ENCODE measurements around the gene ANKRD7.
"Not testable (repeated sequence)": the region's sequence is repeated elsewhere in the genome, so short reads cannot be mapped to it uniquely, and the experiment has no call there.

The ANKRD7 gene

DNA sequence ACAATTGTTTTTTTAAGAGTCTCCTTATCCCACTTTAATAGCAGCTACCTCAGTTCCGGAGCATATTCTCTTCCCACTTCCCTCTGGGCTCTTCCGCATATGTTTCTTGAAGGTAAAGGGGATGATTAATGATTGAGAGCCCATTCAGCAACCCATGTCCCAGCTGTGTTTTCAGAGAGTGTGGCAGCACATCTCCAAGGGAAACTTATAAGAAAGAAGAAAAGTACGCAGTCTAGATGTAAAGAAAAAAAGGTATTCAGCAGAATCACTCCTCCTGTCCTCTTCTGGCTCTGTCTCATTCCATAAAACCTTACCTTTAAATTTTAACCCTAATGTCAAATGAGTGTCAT, 9.7 kb upstream of the ANKRD7 start:
- peaks cover 5% of the 10 kb centered on the region for H3K36me3 Mint-ChIP-seq (ENCODE audit: low read depth)
- no peak for DNase-seq
- peaks cover 21% of the 10 kb centered on the region for H3K27me3 Mint-ChIP-seq
- peak overlapping the region; percentile 92 for H3K27ac Mint-ChIP-seq
- no peaks in the 10 kb centered on the region for H3K9me3 Mint-ChIP-seq
- peak overlapping the region; percentile 85 for H3K4me3 Mint-ChIP-seq
- peaks cover 13% of the 10 kb centered on the region for H3K4me1 Mint-ChIP-seq (ENCODE audit: low read depth)

DNA sequence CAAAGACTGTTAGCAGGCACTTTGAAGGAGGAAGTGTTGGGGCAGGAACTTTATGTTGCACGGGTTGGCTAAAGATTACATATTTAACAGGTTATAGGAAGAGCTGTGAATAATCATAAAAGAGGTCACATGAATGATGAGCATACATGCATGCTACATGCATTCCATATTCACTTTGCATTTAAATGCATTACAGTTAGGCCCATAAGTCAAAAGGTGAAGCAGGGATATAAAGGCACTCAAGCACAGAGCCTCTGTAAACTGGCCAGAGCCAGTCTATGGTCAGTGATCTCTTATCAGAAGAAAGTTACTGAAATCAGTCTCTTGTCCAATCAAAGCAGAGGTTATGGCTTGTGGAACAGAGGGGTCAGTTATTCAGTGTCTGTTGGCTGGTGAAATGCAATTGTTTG, 7.3 kb upstream of the ANKRD7 start:
- H3K4me3 Mint-ChIP-seq: no peak overlapping the region
- DNase-seq: no peak
- no peaks in the 10 kb centered on the region for H3K9me3 Mint-ChIP-seq
- H3K36me3 Mint-ChIP-seq (ENCODE audit: low read depth): peaks cover 5% of the 10 kb centered on the region
- no peak overlapping the region for H3K27ac Mint-ChIP-seq
- H3K4me1 Mint-ChIP-seq (ENCODE audit: low read depth): peaks cover 13% of the 10 kb centered on the region
- H3K27me3 Mint-ChIP-seq: peaks cover 21% of the 10 kb centered on the region

DNA sequence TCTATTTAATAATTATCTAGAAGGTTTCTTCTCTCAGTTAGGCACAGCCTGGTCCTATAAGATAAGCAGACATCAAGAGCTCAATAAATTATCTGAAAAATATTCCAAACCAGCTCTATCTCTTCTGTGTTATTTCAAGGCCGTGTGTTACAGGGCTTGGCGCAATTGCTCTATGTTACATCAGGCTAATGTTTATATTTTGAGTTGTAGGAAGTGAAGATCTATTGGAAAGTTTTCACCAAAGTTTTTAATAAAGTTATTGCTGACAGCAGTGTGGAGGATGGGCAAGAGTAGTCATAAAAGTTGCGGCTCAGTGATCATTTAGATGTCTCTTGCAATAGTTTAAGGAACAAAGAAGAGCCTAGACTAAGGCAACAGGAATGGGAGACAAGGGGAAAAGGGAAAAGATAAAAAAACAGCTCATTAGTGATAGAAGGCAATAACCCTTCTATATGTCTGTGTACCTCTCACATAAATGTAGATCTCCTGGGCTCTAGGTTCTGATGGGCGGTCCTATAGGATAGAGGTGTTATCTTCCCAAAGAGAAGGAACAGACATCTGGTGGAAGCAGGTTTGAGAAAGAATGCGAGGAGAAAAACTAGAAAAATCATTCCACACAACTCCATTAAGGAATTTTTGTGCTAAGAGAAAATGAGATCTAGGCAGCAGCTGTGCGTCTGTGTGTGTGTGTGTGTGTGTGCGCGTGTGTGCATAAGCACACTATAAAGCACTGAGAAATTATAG, 5.9 kb upstream of the ANKRD7 start:
- Mint-ChIP-seq H3K36me3 (ENCODE audit: low read depth) (peaks cover 5% of the 10 kb centered on the region), H3K4me1 (ENCODE audit: low read depth) (peaks cover 13% of the 10 kb centered on the region), H3K9me3 (no peaks in the 10 kb centered on the region), H3K4me3 (no peak overlapping the region), H3K27me3 (peaks cover 12% of the 10 kb centered on the region), H3K27ac (no peak overlapping the region)
- DNase-seq: no peak

- peaks cover 8% of the 10 kb centered on the region for H3K27me3 Mint-ChIP-seq
- DNase-seq: no peak
- peaks cover 1% of the 10 kb centered on the region for H3K36me3 Mint-ChIP-seq (ENCODE audit: low read depth)
- no peak overlapping the region for H3K4me3 Mint-ChIP-seq
- H3K9me3 Mint-ChIP-seq: no peaks in the 10 kb centered on the region
- peaks cover 9% of the 10 kb centered on the region for H3K4me1 Mint-ChIP-seq (ENCODE audit: low read depth)
- H3K27ac Mint-ChIP-seq: no peak overlapping the region
Measured at GRCh38 chr7:118219157-118219512, 5.4 kb upstream of the ANKRD7 start.

DNA sequence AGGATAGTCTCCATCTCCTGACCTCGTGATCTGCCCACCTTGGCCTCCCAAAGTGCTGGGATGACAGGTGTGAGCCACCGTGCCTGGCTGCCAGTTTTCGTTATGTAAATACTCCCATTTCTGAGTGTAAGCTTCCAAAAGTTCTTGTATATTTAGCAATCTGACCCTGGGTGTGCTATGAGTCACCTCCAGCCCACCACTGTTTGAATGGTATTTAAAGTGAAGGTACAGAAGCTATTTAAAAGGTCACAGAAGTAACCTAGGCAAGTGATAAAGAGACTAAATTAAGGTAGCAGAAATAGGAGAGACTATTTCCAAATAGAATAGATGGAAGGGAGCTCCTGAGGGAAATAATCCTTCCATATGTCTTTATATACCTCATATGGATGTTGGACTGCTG, 3.9 kb upstream of the ANKRD7 start:
- no peak overlapping the region for H3K27ac Mint-ChIP-seq
- no peaks in the 10 kb centered on the region for H3K9me3 Mint-ChIP-seq
- no peaks in the 10 kb centered on the region for H3K36me3 Mint-ChIP-seq (ENCODE audit: low read depth)
- H3K4me3 Mint-ChIP-seq: no peak overlapping the region
- H3K4me1 Mint-ChIP-seq (ENCODE audit: low read depth): no peaks in the 10 kb centered on the region
- no peak for DNase-seq
- no peaks in the 10 kb centered on the region for H3K27me3 Mint-ChIP-seq

DNA sequence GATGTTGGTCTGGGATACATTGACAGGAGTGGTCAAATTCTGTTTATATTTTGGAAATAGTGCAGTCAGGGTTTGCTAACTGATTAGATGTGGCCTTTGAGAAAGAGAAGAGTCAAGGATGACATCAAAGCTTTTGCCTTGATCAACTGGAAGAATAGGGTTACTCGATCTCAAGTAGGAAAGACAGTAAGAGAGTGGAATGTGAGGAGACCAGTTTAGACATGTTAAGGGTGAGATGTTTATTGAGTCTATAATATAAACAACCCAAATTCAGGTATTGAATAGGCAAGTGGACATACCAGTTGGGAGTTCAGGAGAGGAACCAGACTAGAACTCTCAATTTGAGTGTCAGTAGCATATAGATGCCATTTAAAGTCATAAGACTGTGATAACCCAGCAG, 1.9 kb upstream of the ANKRD7 start:
- Mint-ChIP-seq H3K27ac (no peak overlapping the region), H3K4me3 (no peak overlapping the region), H3K36me3 (ENCODE audit: low read depth) (no peaks in the 10 kb centered on the region), H3K4me1 (ENCODE audit: low read depth) (no peaks in the 10 kb centered on the region), H3K27me3 (no peaks in the 10 kb centered on the region), H3K9me3 (no peaks in the 10 kb centered on the region)
- DNase-seq: no peak

DNA sequence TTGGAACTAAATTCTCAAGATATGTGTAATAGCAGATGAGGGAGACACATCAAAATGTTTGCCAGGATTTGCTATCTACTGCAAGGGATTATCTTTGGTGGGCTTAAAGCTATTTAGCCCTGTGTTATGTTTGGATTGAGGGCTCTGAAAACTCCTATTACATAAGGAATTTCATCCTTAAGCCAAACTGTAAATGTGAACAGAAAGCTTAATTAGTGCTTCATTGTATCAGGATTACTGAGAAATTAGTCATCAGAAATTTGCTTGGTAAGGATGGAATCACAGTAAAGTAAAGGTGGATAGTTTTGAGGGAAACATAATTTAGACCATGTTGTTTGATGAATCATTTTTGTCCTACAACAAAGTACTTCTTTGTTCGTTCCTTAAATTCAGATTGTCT, 8.3 kb downstream of the ANKRD7 start:
- H3K4me1 Mint-ChIP-seq (ENCODE audit: low read depth): no peaks in the 10 kb centered on the region
- no peak overlapping the region for H3K4me3 Mint-ChIP-seq
- H3K27me3 Mint-ChIP-seq: peaks cover 8% of the 10 kb centered on the region
- no peak for DNase-seq
- H3K9me3 Mint-ChIP-seq: no peaks in the 10 kb centered on the region
- no peaks in the 10 kb centered on the region for H3K36me3 Mint-ChIP-seq (ENCODE audit: low read depth)
- H3K27ac Mint-ChIP-seq: no peak overlapping the region

DNA sequence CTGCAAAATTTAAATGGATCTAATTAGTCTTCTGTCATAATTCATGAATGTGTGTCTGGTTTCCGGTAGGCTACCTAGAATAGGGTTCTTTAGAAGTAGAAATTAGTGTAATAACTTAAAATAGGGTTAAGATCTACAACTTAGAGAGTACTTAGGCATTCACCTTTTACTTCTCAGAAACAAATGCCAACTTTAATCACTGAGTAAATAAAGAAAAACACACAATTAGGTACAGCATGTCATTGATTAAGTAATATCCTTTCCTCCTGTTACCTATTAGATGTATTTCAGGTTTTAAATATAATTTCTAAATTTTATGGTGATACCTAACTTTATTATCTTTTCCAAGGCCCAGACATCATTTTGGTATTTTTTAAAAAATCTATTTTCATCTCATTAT, 9.3 kb downstream of the ANKRD7 start:
- H3K27ac Mint-ChIP-seq: no peak overlapping the region
- H3K27me3 Mint-ChIP-seq: peaks cover 2% of the 10 kb centered on the region
- DNase-seq: no peak
- H3K36me3 Mint-ChIP-seq (ENCODE audit: low read depth): no peaks in the 10 kb centered on the region
- H3K4me1 Mint-ChIP-seq (ENCODE audit: low read depth): no peaks in the 10 kb centered on the region
- H3K4me3 Mint-ChIP-seq: no peak overlapping the region
- no peaks in the 10 kb centered on the region for H3K9me3 Mint-ChIP-seq

DNA sequence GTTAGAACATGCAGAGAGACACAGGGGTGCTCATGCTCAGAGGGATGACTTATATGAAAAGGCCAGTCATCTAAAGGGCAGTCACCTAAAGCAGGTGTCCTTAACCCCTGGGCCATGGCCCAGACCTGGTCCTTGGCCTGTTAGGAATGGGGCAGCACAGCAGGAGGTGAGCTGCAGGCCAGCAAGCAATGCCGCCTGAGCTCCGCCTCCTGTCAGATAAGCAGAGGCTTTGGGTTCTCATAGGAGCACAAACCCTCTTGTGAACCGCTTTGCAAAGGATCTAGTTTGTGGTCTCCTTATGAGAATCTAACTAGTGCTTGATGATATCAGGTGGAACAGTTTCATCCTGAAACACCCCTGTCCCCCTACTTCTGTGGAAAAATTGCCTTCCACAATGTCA, 14.5 kb downstream of the ANKRD7 start:
- Mint-ChIP-seq H3K9me3 (no peaks in the 10 kb centered on the region), H3K4me1 (ENCODE audit: low read depth) (no peaks in the 10 kb centered on the region), H3K27ac (no peak overlapping the region), H3K36me3 (ENCODE audit: low read depth) (no peaks in the 10 kb centered on the region), H3K27me3 (no peaks in the 10 kb centered on the region), H3K4me3 (no peak overlapping the region)
- DNase-seq: no peak

GRCh38 chr7:118240320-118240719, 15.8 kb downstream of the ANKRD7 start:
- H3K4me1 Mint-ChIP-seq (ENCODE audit: low read depth); H3K9me3 Mint-ChIP-seq; H3K27ac Mint-ChIP-seq; H3K27me3 Mint-ChIP-seq; H3K36me3 Mint-ChIP-seq (ENCODE audit: low read depth); DNase-seq; H3K4me3 Mint-ChIP-seq: not testable (repeated sequence)

- Mint-ChIP-seq H3K36me3 (ENCODE audit: low read depth) (no peaks in the 10 kb centered on the region), H3K9me3 (no peaks in the 10 kb centered on the region), H3K27ac (no peak overlapping the region), H3K4me3 (no peak overlapping the region), H3K4me1 (ENCODE audit: low read depth) (no peaks in the 10 kb centered on the region), H3K27me3 (no peaks in the 10 kb centered on the region)
- no peak for DNase-seq
Measured at GRCh38 chr7:118243695-118244094, 19.2 kb downstream of the ANKRD7 start.

DNA sequence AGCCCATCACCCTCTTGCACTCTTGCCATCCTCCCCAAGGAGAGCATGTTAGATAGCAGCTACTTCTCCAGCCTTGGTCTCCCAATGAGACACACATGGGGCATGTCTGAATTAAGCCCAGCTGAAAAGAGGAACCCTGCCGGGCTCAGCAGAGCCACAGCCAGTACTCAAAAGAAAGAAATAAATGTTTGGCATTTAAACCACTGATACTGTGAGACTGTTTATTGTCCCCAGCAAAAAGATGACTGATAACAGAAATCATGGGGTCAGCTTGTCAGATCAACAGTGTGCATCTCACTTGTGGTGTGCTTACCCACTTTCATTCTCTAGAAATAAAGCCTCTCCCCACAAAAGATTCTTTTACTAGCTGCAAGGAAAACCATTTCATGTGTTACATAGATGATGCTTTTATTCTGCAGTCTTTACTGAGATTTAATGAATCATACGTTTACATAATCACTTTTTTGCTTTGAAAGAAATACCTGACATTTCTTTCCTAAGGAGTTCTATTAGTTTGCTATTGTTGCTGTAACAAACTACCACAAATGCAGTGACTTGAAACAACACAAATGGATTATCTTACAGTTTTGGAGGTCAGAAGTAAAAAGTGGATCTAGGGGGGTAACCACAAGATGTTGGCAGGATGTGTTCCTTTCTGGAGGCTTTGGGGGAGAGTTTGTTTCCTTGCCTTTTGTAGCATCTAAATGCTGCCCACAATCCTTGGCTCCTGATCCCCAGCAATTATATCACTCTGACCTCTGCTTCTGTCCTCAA, 20.9 kb downstream of the ANKRD7 start:
- H3K4me3 Mint-ChIP-seq: no peak overlapping the region
- no peaks in the 10 kb centered on the region for H3K9me3 Mint-ChIP-seq
- H3K27me3 Mint-ChIP-seq: peaks cover 3% of the 10 kb centered on the region
- H3K36me3 Mint-ChIP-seq (ENCODE audit: low read depth): no peaks in the 10 kb centered on the region
- no peaks in the 10 kb centered on the region for H3K4me1 Mint-ChIP-seq (ENCODE audit: low read depth)
- no peak overlapping the region for H3K27ac Mint-ChIP-seq
- DNase-seq: no peak

- Mint-ChIP-seq H3K4me3 (no peak overlapping the region), H3K9me3 (no peaks in the 10 kb centered on the region), H3K27ac (no peak overlapping the region), H3K36me3 (ENCODE audit: low read depth) (no peaks in the 10 kb centered on the region), H3K27me3 (peaks cover 15% of the 10 kb centered on the region), H3K4me1 (ENCODE audit: low read depth) (no peaks in the 10 kb centered on the region)
- DNase-seq: no peak
Measured at GRCh38 chr7:118250860-118251494, 26.5 kb downstream of the ANKRD7 start.

GRCh38 chr7:118252087-118252486, 27.6 kb downstream of the ANKRD7 start:
- Mint-ChIP-seq H3K4me1 (ENCODE audit: low read depth) (no peaks in the 10 kb centered on the region), H3K36me3 (ENCODE audit: low read depth) (no peaks in the 10 kb centered on the region), H3K27ac (no peak overlapping the region), H3K9me3 (no peaks in the 10 kb centered on the region), H3K4me3 (no peak overlapping the region), H3K27me3 (peaks cover 15% of the 10 kb centered on the region)
- no peak for DNase-seq

DNA sequence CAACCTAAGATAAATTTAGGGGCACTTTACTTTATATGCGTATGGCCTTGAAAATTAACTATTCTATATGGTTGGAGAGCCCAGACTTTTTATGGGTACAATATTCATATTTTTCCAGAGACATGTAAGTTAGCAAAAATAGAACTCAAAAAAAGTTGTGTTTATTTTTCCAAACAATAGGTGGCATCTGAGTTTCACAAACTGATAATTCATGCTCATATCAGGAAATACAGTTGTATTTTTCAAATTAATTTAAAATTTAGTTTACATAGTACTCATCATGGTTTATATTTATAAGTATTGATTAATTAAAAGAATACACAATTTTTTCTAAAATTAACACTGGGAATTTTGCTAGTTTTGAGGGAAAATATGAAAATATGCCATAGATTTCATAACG, 34.6 kb downstream of the ANKRD7 start:
- H3K9me3 Mint-ChIP-seq: no peaks in the 10 kb centered on the region
- peaks cover 2% of the 10 kb centered on the region for H3K27me3 Mint-ChIP-seq
- H3K36me3 Mint-ChIP-seq (ENCODE audit: low read depth): no peaks in the 10 kb centered on the region
- no peaks in the 10 kb centered on the region for H3K4me1 Mint-ChIP-seq (ENCODE audit: low read depth)
- H3K4me3 Mint-ChIP-seq: no peak overlapping the region
- no peak overlapping the region for H3K27ac Mint-ChIP-seq
- no peak for DNase-seq
